HG02938 (cell line): ENCODE results near the gene ATF6.
"Not testable (repeated sequence)": the region's sequence is repeated elsewhere in the genome, so short reads cannot be mapped to it uniquely, and the experiment has no call there.

Experiments
- ATAC-seq: cut with Tn5 transposase; IDR thresholded peaks from one replicate; pipeline ENCODE4 v1.9.1; 2021; ENCODE audit warnings: mild to moderate bottlenecking, moderate library complexity; ENCODE audit not compliant: unreplicated experiment

ATF6 gene

GRCh38 chr1:161826478-161826877 lies 60.4 kb downstream of the ATF6 start:
- ATAC-seq: no peak

- no peak for ATAC-seq
Measured at GRCh38 chr1:161827786-161828185, 61.7 kb downstream of the ATF6 start.

DNA sequence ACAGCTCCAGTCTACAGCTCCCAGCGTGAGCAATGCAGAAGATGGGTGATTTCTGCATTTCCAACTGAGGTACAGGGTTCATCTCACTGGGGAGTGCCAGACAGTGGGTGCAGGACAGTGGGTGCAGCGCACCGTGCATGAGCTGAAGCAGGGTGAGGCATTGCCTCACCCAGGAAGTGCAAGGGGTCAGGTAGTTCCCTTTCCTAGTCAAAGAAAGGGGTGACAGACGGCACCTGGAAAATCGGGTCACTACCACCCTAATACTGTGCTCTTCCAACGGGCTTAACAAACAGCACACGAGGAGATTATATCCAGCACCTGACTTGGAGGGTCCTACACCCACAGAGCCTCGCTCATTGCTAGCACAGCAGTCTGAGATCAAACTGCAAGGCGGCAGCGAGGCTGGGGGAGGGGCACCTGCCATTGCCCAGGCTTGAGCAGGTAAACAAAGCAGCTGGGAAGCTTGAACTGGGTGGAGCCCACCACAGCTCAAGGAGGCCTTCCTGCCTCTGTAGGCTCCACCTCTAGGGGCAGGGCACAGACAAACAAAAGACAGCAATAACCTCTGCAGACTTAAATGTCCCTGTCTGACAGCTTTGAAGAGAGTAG lies 66.3 kb downstream of the ATF6 start:
- ATAC-seq: not testable (repeated sequence)

GRCh38 chr1:161834967-161835550 lies 68.9 kb downstream of the ATF6 start:
- ATAC-seq: no peak

DNA sequence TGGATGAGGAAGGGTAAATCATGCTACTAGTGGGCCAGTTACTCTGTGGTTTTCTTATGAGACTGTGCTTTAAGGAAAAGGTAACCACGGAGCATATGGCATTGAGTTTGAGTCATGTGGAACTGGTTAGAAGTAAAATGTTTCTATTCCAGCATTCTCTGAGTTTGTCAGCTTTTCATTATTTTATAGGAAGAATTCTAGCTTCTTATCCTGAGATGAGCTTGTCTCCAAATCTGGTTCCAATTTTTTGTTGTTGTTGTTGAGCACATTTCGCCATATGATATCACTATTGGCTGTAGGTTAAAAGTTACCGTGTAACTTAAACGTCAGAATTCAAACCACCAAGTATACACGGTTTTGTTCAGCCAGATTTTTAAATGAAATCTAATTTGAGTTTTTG lies 69.9 kb downstream of the ATF6 start:
- no peak for ATAC-seq

- ATAC-seq: no peak
Measured at GRCh38 chr1:161838362-161838761, 72.2 kb downstream of the ATF6 start.

- ATAC-seq: no peak
Measured at GRCh38 chr1:161838885-161839284, 72.8 kb downstream of the ATF6 start.

GRCh38 chr1:161839591-161839990 lies 73.5 kb downstream of the ATF6 start:
- no peak for ATAC-seq

GRCh38 chr1:161840363-161840762 lies 74.2 kb downstream of the ATF6 start:
- no peak for ATAC-seq

- ATAC-seq: no peak
Measured at GRCh38 chr1:161843156-161843555, 77.0 kb downstream of the ATF6 start.

- no peak for ATAC-seq
Measured at GRCh38 chr1:161844696-161845095, 78.6 kb downstream of the ATF6 start.

DNA sequence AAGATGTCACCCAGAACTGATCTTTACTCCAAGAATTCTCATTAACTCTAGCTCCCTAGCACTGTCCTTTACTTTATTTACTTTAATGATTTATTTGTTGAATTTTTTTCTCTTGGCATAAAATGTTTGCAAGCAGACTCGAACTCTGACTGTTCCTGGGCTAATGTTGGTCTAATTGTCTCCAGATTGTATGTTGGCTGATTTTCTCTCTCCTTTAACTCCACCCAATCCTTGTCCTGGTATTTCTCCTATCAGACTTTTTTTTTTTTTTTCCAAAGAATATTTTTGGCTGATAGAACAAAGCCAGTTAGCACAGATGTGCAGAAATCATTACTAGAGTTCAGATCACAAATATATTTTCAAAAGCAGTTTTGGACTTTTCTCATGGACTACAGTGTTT lies 82.6 kb downstream of the ATF6 start:
- ATAC-seq: no peak

- no peak for ATAC-seq
Measured at GRCh38 chr1:161849518-161849917, 83.4 kb downstream of the ATF6 start.

DNA sequence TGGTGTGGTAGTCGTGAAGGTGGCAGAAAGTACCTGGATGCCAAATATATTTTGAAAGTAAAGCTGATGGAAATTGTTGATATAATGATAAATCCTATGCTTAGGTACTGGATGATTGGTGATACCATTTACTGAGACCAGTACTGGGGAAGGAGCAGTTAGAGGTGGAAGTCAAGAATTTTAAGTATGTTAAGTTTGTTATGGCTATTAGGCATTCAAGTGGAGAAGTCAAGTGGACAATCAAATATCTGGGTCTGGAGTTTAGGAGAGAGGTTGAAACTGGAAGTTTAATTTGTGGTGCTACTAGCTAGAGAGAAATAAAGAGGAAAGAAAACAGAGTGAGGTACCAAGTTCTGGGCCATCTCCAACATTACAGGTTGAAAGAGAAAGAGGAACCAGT lies 89.1 kb downstream of the ATF6 start:
- no peak for ATAC-seq

DNA sequence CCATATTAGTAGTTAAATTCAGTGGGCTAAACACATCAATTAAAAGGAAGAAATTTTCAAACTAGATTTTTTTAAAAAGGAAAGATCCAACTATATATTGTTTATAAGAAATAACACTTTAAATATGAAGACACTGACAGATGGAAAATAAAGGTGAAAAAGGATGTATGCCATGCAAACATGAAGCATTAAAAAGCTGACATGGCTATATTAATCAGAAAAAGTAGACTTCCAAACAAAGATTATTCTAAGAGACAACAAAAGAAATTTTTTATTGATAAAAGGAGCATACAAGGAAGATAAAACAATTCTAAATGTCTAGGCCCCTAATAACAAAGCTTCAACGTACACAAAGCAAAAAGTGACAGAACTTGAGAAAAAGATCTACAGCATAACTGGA lies 92.2 kb downstream of the ATF6 start:
- ATAC-seq: no peak

GRCh38 chr1:161863549-161863948 lies 97.4 kb downstream of the ATF6 start:
- ATAC-seq: no peak

DNA sequence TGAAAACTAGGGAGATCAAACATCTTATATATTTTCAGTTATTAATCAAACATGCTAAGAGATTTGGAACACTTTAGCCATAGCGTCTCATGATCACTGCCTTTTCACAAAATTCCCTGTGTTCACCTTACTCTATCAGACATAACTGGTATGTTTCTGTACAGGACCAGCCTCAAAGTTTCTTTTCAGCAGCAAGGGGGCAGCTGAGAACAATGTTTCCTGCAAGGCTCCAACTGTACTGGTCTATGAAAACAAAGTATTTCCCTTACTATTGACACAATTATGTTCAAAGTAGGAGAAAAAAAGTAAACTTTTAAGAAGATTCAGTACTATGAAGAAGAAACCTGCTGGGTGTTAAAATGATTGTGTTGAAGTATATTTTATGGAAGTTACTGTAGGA lies 98.5 kb downstream of the ATF6 start:
- no peak for ATAC-seq

GRCh38 chr1:161866241-161866640 lies 100.1 kb downstream of the ATF6 start:
- ATAC-seq: no peak

DNA sequence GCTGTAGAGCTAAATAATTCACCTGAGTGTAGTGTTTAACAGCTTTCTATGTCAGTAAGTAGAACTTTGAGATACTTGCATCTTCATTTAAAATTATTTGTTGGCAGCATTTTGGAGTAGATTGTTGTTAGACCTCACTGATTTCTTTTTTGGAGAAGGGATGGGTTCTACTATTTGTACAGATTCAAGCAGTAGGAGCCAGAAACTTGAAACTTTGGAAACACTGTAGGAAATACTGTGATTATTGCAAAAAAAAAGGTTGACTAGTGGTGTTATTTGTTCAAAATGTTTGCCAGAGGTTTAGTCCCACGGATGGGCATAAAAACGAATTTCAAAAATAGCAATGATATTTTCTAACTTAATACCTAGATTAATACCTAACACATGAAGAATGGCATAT lies 102.7 kb downstream of the ATF6 start:
- no peak for ATAC-seq

GRCh38 chr1:161869291-161869690 lies 103.2 kb downstream of the ATF6 start:
- no peak for ATAC-seq

DNA sequence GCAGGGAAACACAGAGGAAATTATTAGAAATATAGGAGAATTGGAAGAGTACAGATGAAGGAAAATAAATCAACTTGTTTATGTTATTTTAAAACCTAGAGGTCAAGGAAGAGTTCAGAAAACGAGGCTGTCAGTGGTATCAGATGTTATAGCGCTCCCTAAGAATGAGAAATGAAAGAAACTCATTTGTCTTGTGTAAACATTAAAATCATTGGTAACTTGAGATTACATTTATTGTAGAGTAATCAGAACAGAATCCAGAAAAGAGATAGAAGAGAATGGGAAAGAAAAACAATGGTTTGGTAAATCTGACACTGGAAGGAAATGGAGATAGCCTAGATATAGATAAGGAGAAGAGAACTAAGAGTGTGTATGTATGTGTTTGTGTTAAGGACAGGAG lies 106.4 kb downstream of the ATF6 start:
- no peak for ATAC-seq

DNA sequence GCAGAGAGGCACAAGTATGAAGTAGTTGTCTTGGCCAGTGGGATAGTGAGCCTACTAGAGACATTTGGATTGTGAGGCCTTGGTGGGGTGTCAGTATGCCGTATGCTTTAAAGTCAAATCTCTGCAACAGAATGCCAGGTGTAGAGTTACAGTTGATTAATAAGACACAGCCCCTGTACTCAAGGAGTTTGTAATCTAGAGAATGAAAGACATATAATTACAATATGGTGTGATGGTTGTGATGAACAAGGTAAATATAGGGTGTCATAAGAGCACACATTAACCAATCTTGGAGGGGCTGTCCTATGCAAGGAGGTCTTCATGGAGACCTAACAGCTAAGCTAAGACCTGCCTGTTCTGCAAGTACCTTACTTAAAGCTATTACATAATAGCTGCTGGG lies 113.1 kb downstream of the ATF6 start:
- ATAC-seq: no peak

- ATAC-seq: no peak
Measured at GRCh38 chr1:161884475-161884874, 118.4 kb downstream of the ATF6 start.
